HG02973 (cell line): Measurements from ENCODE around the gene RSPRY1.

ENCODE experiments used
- ATAC-seq: cut with Tn5 transposase; IDR thresholded peaks from one replicate; pipeline ENCODE4 v1.9.1; 2021; ENCODE audit warnings: moderate library complexity; ENCODE audit not compliant: unreplicated experiment

RSPRY1 gene

DNA sequence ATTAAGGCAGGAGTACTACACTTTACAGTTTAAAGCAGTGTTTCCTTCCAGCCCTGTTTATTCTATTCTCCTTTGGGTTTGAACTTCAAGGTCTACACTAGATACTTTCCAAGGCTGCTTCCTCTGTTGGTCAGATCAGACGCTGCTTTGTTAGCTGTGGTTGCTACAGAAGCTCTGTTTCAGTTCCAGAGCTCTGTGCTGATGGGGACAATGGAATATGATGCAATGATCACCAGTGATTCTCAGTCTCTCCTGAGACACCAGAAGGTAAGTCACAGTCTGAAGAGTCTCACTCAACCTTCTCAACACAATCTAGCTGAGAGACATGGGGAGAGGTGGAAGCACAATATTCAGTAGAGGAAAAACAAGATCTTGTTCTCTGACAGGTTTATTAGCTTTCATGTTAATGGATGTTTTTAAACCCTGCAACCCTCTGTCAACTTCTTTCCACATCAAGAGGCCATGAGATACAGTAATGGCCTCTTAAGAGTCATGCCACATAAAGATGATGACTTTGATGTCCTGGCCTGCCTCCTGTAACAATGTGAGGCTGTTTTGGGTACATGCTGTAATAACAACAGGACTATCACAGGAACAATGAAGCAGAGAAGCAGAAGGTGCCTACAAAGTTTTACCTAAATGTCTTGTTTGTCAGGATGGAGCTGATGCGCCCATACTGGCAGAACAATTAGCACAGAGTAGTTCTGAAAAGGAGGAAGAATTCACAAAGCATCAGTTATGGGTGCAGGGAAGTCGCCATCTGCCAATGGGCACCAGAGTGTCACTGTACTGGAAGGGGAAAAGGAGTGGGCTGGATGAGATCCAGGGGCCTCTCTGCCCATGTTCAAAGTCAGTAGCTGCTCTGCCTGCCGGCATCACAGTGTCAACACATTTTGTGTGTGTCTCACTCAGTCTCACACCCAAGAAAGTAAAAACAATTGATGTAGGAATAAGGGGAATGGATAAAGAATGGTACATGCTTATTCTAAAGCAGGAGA is 33.7 kb upstream of the RSPRY1 start:
- ATAC-seq: no peak

DNA sequence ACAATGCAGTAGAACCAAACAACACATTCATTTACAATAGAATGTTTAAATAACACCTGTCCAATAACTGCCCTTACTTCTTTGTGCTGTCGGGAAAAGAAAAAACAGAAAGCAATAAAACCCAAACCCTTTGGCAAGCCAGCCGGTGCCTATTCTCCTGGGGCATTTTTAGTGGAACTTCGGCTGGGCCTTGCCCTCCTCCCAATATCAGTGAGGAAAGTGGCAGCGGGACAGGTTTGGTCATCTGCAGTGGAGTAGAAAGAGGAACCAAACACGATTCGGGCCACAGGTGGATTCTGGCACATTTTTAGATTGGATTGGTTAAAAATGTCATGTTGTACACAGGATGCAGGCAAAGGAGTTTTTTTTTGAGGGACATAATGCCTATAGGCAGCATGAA is 32.3 kb upstream of the RSPRY1 start:
- ATAC-seq: no peak

DNA sequence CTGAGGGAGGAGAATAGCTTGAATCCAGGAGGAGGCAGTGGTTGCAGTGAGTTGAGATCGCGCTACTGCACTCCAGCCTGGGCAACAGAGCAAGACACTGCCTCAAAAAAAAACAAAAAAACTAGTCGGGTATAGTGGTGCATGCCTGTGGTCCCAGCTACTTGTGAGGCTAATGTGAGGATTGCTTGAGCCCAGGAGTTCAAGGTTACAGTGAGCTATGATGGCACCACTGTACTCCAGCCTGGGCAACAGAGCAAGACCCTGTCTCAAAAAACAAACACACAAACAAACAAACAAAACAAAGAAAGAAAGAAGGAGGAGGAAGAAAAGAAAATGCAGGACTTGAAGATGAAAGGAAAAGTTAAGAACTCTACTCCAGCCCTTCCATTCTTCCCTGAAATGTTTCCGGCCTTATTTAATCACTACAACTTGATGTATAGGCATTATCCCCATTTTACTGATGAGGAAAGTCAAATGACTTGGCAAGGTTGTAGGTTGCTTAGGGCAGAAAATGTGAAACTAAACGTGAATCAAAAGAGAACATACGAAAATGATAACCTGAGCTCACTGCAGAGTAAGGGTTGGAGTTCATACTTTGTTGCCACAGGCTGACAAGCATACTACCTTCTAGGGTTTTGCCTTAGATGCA is 30.3 kb upstream of the RSPRY1 start:
- ATAC-seq: no peak

DNA sequence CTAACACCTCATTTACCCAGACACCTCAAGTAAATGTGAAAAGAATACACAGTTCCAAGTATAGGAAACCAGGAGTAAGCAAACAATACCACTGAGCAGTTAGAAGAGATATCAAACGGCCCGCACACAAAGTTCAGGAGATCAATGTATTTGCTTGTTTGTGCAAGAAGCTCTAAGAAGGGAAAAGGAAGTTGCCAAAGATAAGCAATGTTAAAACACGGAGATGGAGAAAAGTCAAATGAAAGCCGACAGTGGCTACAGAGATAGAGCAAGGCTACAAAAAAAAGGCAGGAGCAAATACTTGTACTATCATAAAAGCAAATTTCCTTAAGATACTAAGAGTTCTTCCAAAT is 29.8 kb upstream of the RSPRY1 start:
- no peak for ATAC-seq

DNA sequence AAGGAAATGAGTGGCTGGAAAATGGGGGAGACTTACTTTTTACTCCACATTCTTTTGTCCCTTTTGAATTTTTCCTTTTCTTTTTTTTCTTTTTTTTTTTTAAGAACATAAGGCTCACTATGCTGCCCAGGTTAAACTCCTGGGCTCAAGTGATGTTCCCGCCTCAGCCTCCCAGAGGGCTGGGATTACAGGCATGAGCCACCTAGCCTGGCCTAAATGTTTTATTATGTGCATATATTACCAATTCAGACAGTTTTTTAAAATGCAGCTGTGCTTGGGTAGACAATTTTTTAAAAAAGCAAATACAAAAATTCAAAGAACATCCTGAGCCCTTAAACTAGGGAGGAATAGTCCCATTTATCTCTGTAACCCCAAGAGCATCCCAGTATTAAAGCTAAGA is 28.6 kb upstream of the RSPRY1 start:
- ATAC-seq: no peak

DNA sequence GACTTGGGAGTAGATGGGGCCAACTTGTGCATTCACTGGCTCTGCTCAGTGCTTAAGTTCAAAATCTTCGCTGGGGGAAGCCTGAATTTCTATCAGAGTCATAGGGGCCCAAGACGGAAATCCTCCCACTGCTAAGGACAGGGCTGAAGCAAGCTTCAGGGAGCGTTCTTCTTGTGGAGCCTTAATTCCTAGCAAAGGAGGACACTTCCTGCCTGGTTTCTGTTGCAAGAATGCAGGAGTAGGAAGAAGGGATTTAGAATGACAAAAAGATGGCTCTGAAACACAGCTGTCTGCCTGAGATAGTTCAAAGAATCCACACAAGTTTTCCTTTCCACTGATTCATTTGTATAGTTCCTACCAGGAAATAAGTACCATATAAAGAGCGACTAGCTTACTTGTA is 26.7 kb upstream of the RSPRY1 start:
- no peak for ATAC-seq

DNA sequence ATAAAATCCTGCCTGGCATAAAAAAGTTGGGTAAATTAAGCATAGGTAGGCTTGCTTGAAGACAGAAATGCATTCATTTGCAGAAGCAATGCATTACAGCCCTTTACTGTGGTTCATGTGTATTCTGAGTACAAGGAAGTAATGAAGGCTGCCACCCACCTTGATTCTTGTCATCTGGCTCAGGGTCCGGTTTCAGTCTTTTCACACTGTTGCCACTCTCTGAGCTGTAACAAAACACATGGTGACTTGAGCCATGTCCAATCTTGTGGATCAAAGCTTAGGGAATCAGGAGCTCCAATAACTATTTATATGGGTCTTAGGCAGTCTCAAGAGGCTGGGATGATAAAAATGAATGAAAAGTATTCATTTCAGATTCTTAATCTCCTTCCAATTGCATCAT is 22.3 kb upstream of the RSPRY1 start:
- ATAC-seq: no peak

DNA sequence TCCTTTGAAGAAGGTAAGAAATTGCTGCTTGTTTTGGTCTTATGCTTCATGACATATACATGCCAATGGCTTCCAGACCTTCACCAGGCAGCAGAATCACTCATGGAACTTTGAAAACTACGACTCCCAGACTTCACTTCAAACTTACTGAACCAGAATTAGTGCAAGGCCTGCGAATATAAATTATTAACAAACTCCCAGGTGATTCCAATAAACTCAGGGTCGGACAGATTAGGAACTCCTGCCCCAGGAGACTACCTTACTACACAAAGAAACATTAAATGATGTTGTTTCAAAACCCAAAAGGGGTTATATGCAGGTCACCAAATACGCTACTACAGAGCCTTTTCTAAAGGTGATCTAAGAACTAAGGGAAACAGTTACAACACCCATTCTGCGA is 20.6 kb upstream of the RSPRY1 start:
- ATAC-seq: no peak

DNA sequence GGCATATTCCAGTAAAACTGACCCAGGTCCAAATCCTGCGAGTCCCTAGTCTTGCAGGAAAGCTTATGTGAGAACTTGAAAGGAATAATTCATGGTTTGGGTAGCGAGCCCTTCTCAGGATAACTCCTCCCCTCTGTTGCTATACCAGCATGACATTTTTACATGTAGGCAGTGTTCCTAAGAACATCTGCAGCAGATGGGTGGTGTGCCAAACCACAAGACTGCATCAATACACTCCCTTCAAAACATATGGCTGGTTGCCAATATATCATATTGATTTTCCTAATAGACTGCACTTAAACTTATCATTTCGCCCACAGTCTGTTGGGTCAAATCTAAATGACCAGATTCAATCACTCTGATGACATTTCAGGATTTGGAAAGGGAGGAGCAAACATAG is 20.2 kb upstream of the RSPRY1 start:
- no peak for ATAC-seq

DNA sequence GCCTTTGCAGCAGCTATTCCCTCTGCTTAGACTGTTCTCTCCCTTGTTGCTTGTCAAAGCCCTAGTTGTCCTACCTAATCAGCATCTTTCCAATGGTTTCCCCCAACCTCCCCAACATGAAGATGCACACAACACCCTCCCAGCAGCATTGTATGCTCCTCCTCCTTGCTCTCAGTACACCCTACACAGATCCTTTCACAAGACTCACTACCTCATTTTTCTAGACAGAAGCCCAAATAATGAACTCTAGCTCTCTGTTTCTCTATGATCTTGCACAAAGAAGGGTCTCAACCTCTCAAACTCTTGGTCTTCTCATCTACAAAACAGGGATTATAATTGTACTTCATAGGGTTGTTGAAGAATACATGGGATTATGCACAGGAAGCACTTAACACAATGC is 19.7 kb upstream of the RSPRY1 start:
- no peak for ATAC-seq

DNA sequence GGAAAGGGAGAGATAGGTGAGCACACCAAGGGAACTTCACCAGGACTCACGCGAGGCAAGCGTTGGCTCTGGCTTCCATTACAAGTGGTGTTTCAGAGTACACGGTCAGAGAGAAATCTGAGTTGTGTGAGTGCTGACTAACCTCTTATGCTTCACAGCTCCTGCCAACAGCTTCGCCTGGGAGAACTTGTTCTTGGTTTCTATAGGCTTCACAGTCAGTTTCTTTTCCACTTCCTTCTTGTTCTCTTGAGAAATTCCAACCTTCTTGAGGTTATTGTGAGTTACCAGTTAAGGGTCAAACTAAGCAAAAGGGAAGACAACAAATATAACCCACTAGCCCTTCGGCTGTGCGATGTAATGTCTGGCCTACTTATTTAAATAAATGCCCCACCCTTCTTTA is 19.2 kb upstream of the RSPRY1 start:
- no peak for ATAC-seq

DNA sequence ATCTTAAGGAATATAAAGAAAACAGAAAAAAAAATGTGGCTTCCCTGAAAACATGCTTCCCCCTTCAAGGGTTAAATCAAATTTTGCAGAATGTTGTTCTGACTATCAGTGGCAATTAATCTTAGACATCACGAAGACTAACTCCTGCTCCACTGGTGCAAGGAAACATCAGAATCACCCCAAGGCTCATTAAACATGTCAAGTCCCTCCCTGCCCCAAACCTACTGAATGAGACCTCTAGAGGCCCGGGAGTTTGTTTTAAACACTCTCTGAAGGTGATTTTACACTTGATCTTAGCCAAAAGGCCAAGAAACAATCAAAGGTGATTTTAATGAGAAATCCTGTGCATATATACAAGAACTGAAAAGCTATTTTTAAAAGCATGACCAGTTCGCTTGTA is 18.6 kb upstream of the RSPRY1 start:
- ATAC-seq: no peak

DNA sequence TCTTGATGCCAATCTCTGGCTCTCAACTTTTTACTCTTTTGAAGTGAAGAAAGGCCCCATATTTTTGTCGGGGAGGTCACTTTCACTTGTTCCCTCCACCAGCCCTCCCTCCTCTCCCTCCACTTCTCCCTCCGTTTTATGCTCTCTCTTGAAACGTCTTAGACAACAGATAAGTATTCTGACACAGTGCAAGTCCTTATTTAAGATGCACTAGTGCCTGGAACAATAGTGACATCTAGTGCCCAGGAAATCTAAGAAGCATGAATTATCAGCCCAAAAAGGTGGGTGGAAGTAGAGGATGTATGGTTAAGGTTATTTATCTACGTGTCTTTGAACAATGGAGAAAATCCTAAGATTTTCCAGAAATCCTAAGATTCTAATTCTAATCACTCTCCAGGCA is 18.2 kb upstream of the RSPRY1 start:
- no peak for ATAC-seq

DNA sequence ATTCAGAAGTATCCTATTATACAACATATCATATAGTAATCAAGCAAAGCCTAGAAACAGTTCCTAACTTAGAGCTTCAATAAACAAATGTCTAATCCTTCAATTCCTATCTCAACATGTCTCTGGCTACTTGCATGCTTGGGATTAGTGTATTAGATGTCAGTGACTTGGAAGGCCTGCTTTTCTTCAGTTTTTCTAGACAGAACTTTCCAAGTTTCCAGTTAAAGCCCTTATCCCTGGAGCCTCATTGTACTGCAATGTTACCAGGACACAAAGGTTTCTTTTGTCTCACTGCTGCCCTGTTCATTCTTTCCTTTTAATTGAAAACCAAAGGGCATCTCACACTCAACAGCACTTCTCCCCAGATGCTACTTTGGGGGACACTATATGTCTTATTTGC is 16.8 kb upstream of the RSPRY1 start:
- ATAC-seq: no peak

DNA sequence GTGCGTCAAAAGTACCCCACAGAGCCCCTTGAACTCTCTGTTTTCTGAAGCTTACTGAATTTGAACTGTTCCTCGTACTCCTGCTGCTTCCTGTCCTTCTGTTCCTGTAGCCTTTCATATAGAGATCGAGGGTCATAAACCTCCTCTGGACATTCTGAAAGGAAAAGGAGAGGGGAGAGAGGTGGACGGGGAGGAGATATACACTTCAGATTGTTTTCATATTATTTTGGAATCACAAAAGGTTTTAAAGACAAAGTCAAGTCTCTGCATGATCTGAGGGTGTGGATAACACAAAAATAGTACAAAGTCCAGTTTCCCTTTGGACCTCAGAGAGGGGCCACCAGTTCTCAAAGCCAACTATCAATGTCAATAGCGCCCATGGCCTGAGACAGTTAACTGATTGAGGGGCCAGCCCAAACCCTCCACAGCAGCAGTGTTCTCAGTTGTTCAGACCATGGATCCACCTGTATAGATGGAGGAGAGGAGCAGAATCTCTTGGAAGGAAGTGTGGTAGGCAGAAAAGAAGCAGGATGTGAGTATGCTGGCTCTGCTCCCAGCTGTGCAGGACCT is 13.3 kb upstream of the RSPRY1 start:
- ATAC-seq: no peak

DNA sequence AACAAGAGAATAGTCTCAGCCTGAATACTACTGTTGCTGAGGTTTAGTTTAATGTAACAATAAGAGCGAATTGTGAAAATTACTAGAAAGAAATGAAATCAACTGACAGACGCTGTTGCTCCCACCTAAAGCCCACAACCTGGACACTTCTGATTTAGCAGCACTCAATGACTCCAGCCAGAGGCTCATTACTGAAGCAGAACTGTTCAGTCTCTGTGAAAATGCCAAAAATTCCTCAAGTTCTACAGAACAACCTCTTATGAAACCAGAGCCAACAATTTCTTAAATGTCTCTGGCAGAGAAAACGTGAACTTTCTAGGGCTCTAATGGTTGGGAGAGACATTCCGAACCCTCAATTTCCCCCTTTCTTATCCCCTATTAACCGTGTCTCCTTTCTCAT is 10.2 kb upstream of the RSPRY1 start:
- ATAC-seq: no peak

DNA sequence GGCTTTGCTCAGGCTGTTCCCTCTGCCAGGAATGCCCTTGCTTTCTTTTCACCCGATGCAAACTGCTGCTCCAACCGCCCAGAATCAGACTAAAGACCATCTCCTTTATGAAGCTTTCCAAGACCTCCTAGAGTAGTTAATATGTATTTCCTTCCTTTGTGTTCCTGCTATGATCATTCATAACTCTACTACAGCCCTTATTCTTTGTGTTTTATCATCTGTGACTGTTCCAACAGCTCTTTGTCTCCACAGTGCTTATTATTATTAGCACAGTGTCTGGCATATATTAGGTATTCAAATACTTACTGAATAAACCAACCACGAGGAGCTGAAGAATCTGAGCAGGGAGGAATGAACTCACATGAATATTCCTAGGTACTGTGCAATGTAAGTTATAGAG is 7.9 kb upstream of the RSPRY1 start:
- ATAC-seq: no peak

DNA sequence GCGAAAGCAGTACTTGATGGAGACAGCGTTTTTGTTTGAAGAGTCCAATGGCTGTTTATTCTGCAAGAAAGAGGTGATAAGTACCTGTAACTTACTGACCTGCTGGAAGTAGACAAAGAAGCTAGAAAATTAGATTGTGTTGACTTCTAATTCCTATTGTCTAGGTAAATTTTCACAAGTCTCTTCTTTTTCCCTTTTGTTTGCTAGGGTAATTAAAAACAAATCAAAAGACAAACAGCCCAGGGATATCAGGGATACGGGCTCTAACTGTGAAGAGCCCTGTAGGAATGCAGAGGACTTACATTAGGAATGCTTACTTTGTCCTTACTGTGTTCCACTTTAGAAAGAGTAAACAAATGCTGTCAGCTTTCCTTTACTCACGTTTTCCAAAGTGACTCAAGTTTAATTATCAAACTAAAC is 7.3 kb upstream of the RSPRY1 start:
- ATAC-seq: no peak

DNA sequence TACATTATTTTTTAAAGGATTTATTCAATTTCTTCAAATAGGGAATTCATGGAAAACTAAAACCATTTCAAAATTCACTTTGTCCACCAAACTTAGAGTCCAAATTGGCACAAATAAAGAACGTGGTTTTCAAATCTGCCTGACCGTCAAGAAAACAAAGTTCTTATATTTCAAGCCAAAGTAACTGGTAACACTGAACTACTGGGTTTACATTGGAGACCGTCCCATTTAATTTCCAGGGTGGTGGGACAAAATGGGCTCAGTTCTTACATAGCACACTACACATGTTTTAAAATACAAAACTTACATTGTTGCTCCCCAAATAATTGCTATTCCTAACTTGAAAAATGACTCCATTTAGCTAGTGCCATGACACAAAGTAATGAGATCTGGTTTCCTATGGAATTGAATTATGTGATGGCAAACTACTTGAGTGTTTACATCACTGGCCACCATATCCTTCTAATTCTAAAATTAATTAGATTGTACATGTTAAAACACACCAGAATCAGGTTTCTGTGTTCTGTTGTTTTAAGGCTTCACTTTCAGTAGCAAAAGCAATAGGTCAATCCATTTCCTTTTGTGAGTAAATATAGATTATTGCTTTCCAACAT is 6.8 kb upstream of the RSPRY1 start:
- no peak for ATAC-seq

DNA sequence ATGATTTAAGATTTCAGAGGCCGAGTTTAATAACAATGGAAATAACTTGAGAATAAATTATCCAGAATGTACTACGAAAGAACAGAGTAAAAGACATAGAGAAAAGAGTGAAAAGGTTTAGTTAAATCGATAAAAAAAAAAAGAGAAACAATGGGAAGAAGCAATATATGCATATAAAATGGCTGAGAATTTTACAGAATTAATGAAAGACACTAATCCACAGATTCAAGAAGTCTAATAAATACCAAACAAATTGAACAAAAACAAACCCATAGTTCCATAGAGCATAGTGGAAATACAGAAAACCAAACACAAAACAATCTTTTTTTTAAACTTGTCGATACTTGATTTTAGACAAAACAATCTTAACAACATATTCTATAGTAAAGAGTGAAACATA is 2.0 kb upstream of the RSPRY1 start:
- no peak for ATAC-seq

DNA sequence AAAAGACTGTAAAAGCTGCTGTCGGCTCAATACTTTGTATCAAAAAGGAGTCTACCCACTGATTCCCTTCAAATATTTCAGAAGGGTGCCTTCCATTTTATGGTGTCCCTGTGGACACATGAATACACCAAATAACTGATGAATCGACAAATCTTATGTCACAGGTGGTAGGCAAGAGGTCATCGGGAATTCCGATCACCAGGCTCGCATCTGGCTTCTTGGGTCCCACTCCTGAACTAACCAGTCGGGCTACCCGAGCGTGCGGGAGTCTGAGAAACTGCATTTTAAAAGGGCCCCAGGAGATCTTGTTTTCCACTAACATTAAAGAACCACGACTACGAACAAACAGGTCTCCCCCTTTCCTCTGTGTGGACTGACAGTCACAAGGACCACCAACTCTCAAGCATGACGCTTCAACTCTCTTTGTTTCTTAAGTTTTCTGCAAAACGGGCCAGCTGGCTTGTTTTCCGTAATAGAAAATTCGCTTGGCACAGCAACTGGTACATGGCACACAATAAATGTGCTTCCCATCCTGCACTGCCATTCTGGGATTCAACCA is 1.2 kb upstream of the RSPRY1 start:
- no peak for ATAC-seq
